Body of pancreas (tissue), 4 donors: ENCODE data around the gene FOSL1.
A peak's percentile ranks its signal among the peaks of the same experiment; 100 is the strongest.

Source experiments
- POLR2A ChIP-seq, 3 donors: fragments of 450-650 bp; IDR thresholded peaks; one replicate each; pipeline ENCODE4 v1.6.1; 2016; ENCODE audit warnings: antibody characterized with exemption in 3 of 3, mild to moderate bottlenecking in 2 of 3
- TF ChIP-seq, protein P1 (sequence below), 7 experiments: fragments of 450-650 bp in 4 of 7; fragments of 200-600 bp in 3 of 7; sonication (generic) in 3 of 7; IDR thresholded peaks; one replicate each; pipeline ENCODE4 v1.5.1; 2016 to 2019; ENCODE audit warnings: antibody characterized with exemption in 7 of 7

DNA sequence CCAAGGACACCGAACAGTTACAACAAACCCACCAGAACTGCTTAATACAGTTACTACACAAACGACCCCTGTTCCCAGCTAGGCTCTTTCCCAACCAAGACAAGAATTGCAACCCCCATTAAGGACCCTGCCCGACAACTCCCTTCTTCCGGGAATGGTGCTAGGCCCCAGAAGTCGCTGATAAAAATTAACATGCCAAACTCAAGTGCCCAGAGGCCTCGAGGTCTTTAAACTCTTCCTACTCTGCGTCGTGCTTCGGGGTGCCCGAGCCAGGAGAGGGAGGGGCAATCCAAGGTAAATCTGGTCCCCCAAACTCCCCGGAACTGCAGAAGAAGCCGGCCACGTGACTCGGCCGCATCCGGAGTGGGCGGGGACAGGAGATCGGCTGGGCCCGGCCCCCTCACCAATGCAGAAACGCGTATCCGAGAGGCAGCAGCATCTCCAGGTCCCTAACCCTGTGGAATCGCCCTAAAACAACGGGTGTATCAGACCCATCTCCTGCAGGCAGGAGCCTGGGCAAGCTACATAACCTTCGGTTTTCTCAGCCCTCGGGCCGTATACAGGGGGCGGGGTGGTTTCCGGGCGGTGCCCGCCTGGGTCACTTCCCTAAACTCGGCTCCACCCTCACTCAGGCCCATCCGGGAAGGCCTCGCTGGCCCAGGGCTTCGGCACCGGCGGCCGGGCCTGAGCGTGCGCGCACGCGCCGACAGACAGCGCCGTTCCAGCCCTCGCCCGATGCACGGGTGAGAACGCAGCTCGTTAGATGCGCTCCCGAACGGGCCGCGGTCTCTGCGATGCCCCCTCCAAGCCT lies 43.3 kb downstream of the FOSL1 start:
- TF ChIP-seq, protein P1, sequence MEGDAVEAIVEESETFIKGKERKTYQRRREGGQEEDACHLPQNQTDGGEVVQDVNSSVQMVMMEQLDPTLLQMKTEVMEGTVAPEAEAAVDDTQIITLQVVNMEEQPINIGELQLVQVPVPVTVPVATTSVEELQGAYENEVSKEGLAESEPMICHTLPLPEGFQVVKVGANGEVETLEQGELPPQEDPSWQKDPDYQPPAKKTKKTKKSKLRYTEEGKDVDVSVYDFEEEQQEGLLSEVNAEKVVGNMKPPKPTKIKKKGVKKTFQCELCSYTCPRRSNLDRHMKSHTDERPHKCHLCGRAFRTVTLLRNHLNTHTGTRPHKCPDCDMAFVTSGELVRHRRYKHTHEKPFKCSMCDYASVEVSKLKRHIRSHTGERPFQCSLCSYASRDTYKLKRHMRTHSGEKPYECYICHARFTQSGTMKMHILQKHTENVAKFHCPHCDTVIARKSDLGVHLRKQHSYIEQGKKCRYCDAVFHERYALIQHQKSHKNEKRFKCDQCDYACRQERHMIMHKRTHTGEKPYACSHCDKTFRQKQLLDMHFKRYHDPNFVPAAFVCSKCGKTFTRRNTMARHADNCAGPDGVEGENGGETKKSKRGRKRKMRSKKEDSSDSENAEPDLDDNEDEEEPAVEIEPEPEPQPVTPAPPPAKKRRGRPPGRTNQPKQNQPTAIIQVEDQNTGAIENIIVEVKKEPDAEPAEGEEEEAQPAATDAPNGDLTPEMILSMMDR (IDR thresholded peaks at IDR 0.05): peak in 1 of 7 experiments; percentile 5
- peak; percentile 30 to 56 (median 49) for TF ChIP-seq POLR2A (IDR thresholded peaks at IDR 0.05)
